ENCODE results near the gene PIK3R1. TPM values are rescaled to one million over a fixed set of nuclear protein-coding genes. Genes with fewer than 3 reads are reported as not detected.

The PIK3R1 gene
- total RNA-seq, 1 experiment from 2014 or later: 15.0 TPM

DNA sequence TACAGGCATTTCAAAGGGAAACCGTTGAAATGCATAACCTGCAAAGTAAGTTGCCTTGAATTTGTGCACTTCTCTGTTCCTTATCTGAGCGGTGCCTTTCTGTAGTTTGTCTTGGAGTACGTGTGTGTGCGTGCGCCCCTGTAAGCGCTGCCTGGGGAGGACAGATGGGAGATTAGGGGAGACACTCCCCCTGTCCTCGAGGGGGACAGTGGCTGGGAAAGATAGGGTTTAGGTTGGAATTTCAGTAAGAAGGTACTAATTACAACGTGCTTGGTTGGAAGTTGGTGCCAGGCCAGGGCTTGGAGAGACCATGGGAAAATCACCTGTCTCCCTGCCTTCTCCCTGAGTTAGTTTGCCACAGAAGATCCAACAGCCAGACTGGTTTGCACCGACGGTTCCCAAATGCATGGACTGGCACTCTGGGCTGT is 73.2 kb downstream of the PIK3R1 start:
- peak; percentile 34 for DNase-seq
- H3K4me3 ChIP-seq (ENCODE audit: insufficient read depth, low read depth, low read length): peak overlapping the region; percentile 32
- no peaks in the 10 kb centered on the region for H3K36me3 ChIP-seq (replicated peaks; ENCODE audit: control insufficient read depth, insufficient read depth, low read length)
- no peaks in the 10 kb centered on the region for H3K27me3 ChIP-seq (ENCODE audit: control insufficient read depth, insufficient read depth, low read length)

DNA sequence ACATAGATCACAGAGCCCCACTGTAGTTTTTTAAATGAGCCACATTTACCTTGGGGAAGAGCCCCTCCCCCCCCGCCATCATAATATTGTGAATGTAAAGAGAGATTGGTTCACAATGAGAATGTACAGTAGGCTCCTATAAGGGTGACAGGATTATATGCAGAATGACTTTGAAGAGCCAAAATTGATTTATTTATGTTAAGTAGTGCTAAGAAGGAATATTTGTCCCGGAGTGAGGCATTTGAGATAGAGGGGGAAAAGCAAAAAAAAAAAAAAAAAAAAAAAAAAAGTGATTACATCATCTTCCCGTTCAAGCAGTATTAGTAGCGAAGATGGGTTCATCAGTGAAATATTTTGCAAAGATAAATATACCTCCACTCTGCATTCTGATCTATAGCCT is 73.9 kb downstream of the PIK3R1 start:
- no peaks in the 10 kb centered on the region for H3K36me3 ChIP-seq (replicated peaks; ENCODE audit: control insufficient read depth, insufficient read depth, low read length)
- DNase-seq: no peak
- no peaks in the 10 kb centered on the region for H3K27me3 ChIP-seq (ENCODE audit: control insufficient read depth, insufficient read depth, low read length)
- no peak overlapping the region for H3K4me3 ChIP-seq (ENCODE audit: insufficient read depth, low read depth, low read length)

DNA sequence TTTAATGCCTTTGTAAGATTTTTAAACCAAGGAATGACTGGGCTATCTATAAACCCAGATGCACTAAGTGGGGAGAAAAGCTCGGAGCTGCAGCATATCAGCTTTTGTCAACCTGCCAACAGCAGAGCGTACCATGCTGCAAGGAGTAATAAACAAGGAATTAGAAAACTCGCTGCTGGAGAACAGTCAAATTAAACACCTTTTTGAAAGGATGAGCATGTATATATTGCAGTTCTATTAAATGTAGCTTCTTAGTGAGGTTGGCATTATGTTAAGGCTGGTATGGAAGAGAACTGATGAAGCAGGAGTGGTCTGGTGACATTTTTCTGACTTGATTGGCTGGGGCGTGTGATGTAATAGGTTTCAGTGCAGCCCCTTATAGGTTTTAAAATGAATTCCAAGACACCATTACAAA is 74.7 kb downstream of the PIK3R1 start:
- no peak for DNase-seq
- H3K4me3 ChIP-seq (ENCODE audit: insufficient read depth, low read depth, low read length): no peak overlapping the region
- H3K27me3 ChIP-seq (ENCODE audit: control insufficient read depth, insufficient read depth, low read length): no peaks in the 10 kb centered on the region
- H3K36me3 ChIP-seq (replicated peaks; ENCODE audit: control insufficient read depth, insufficient read depth, low read length): no peaks in the 10 kb centered on the region; the same call in 1 of the 2 replicates

DNA sequence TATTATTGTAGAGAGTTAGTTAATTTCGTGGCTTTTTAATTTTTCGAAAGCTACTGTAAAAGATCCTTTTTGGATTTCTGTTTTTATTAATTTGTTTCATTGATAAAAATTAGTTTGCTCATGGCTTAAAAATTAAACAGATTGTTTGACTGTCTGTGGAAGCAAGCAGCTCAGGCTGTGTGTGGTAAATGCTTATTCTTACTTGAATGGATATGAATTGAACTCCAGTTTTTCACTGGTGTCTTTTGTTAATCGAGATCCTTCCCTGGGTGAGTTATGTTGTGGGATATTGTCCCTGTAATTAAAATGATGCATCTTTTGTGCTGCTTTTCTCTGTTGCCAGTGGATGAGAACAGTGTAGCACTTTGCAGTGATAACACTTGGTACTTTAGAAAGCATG is 75.3 kb downstream of the PIK3R1 start:
- no peak overlapping the region for H3K4me3 ChIP-seq (ENCODE audit: insufficient read depth, low read depth, low read length)
- no peak for DNase-seq
- H3K36me3 ChIP-seq (replicated peaks; ENCODE audit: control insufficient read depth, insufficient read depth, low read length): peaks cover under 1% of the 10 kb centered on the region
- H3K27me3 ChIP-seq (ENCODE audit: control insufficient read depth, insufficient read depth, low read length): no peaks in the 10 kb centered on the region

DNA sequence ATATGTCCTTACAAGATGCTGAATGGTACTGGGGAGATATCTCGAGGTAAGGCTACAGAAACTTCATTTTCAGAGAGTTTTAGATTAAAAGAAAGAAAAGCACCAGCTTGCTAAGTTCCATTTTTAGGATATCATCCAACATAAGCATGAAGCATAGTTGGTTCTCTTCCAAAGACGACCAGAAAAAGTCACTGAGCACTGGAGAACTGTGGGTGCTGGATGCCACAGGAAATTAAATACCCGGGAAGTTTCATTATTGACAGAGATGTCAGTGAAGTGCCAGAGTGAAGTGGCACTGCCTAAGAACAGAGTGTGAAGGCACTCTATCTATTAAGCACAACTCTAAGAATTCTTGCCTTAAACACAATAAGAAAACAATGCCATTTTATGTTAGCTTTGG is 76.8 kb downstream of the PIK3R1 start:
- Histone ChIP-seq H3K36me3 (replicated peaks; ENCODE audit: control insufficient read depth, insufficient read depth, low read length) (peaks cover 6% of the 10 kb centered on the region), H3K4me3 (ENCODE audit: insufficient read depth, low read depth, low read length) (no peak overlapping the region), H3K27me3 (ENCODE audit: control insufficient read depth, insufficient read depth, low read length) (no peaks in the 10 kb centered on the region)
- DNase-seq: no peak

DNA sequence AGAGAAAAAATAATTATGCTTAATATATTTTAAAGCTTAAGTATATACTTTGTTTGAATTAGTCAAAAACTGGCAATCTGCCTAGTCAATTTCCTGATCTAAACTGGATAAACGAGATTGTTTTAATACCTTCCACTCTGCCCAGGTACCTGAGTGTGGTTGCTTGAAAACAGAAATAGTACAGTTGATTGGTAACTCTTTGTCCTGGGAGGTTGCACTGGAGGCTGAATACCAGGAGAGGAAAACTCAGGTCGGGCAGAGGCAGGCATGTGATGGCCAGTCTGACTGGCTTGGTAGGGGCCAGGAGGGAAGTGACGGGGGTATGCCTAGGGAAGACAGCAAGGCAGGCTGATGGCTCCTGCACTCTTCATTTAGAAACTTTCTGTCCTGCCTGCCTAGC is 80.2 kb downstream of the PIK3R1 start:
- no peaks in the 10 kb centered on the region for H3K27me3 ChIP-seq (ENCODE audit: control insufficient read depth, insufficient read depth, low read length)
- H3K36me3 ChIP-seq (replicated peaks; ENCODE audit: control insufficient read depth, insufficient read depth, low read length): peaks cover 8% of the 10 kb centered on the region
- DNase-seq: no peak
- no peak overlapping the region for H3K4me3 ChIP-seq (ENCODE audit: insufficient read depth, low read depth, low read length)

DNA sequence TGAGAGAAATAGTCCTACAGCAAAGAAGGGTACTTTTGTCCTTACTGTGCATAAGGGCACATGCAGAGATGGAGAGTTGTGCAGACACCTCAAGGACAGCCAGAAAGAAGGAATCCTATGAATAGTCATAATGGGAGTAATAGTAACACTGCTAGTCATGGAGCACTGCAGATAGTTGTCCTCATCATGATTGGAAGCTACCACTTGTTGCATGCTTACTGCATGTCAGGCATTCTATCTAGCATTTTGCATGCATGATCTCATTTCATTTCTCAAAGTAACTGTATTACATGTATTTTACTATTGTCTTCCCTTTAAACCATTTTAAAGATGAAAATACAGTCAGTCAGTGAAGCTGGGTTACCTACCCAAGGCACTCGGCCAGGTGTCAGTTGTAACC is 81.3 kb downstream of the PIK3R1 start:
- H3K4me3 ChIP-seq (ENCODE audit: insufficient read depth, low read depth, low read length): no peak overlapping the region
- H3K36me3 ChIP-seq (replicated peaks; ENCODE audit: control insufficient read depth, insufficient read depth, low read length): peaks cover 8% of the 10 kb centered on the region
- no peak for DNase-seq

DNA sequence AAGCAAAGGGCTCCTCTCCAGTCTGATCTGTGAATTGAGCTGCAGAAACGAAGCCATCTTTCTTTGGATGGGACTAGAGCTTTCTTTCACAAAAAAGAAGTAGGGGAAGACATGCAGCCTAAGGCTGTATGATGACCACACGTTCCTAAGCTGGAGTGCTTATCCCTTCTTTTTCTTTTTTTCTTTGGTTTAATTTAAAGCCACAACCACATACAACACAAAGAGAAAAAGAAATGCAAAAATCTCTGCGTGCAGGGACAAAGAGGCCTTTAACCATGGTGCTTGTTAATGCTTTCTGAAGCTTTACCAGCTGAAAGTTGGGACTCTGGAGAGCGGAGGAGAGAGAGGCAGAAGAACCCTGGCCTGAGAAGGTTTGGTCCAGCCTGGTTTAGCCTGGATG is 82.1 kb downstream of the PIK3R1 start:
- Histone ChIP-seq H3K27me3 (ENCODE audit: control insufficient read depth, insufficient read depth, low read length) (no peaks in the 10 kb centered on the region), H3K36me3 (replicated peaks; ENCODE audit: control insufficient read depth, insufficient read depth, low read length) (peaks cover 8% of the 10 kb centered on the region), H3K4me3 (ENCODE audit: insufficient read depth, low read depth, low read length) (no peak overlapping the region)
- DNase-seq: no peak

More for the DNA sequence above, 81.3 kb downstream of the PIK3R1 start:
- no peaks in the 10 kb centered on the region for H3K27me3 ChIP-seq (ENCODE audit: control insufficient read depth, insufficient read depth, low read length)

DNA sequence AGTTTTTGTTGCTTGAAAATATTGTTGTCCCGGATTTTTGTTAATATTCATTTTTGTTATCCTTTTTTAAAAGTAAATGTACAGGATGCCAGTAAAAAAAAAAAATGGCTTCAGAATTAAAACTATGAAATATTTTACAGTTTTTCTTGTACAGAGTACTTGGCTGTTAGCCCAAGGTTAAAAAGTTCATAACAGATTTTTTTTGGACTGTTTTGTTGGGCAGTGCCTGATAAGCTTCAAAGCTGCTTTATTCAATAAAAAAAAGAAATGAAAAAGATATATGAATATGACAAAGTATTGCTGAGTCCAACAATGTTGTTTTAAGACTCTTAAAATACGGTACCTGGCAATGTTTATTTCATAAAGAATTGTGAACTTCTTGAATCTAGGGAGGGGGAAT is 82.9 kb downstream of the PIK3R1 start:
- Histone ChIP-seq H3K36me3 (replicated peaks; ENCODE audit: control insufficient read depth, insufficient read depth, low read length) (peaks cover 8% of the 10 kb centered on the region), H3K27me3 (ENCODE audit: control insufficient read depth, insufficient read depth, low read length) (no peaks in the 10 kb centered on the region), H3K4me3 (ENCODE audit: insufficient read depth, low read depth, low read length) (no peak overlapping the region)
- DNase-seq: no peak

DNA sequence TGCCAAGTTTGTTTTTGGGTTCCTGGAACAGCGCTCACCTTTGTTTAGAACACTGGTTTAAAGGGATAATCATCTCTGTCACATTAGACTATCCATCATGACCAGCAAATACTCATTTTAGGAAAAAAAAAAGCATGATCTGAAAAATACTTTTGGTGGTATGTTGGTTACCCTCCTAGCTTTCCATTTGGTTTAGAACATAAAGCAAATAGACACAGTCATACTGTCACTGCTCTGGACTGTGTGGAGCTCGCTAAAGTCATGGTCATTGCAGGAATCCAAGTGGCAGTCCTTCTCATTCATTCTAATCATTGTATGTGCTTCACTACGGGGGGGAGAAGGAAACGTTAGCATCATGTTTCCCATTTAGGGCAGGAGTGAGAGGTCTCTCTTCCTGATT is 83.5 kb downstream of the PIK3R1 start:
- Histone ChIP-seq H3K27me3 (ENCODE audit: control insufficient read depth, insufficient read depth, low read length) (no peaks in the 10 kb centered on the region), H3K36me3 (replicated peaks; ENCODE audit: control insufficient read depth, insufficient read depth, low read length) (peaks cover 8% of the 10 kb centered on the region), H3K4me3 (ENCODE audit: insufficient read depth, low read depth, low read length) (no peak overlapping the region)
- DNase-seq: no peak

DNA sequence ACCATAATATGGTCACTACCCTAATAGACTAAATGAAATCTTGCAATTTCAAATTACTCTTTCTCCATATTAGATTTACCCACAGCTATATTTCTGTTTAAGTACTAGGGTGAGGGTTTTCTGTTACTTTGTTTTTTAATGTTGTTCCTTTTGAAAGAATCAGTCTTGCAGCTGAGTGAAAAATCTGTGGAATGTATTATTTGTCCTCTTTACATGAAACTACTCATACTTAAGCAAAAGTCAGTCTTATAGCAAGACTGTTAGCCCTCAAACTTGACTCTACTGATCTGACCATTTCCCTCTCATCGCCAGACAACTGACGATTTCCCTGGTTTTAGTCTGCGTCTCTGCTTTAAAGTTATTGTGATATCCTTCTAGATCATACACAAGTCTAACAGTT is 84.0 kb downstream of the PIK3R1 start:
- Histone ChIP-seq H3K4me3 (ENCODE audit: insufficient read depth, low read depth, low read length) (no peak overlapping the region), H3K36me3 (replicated peaks; ENCODE audit: control insufficient read depth, insufficient read depth, low read length) (peaks cover 8% of the 10 kb centered on the region), H3K27me3 (ENCODE audit: control insufficient read depth, insufficient read depth, low read length) (no peaks in the 10 kb centered on the region)
- no peak for DNase-seq

DNA sequence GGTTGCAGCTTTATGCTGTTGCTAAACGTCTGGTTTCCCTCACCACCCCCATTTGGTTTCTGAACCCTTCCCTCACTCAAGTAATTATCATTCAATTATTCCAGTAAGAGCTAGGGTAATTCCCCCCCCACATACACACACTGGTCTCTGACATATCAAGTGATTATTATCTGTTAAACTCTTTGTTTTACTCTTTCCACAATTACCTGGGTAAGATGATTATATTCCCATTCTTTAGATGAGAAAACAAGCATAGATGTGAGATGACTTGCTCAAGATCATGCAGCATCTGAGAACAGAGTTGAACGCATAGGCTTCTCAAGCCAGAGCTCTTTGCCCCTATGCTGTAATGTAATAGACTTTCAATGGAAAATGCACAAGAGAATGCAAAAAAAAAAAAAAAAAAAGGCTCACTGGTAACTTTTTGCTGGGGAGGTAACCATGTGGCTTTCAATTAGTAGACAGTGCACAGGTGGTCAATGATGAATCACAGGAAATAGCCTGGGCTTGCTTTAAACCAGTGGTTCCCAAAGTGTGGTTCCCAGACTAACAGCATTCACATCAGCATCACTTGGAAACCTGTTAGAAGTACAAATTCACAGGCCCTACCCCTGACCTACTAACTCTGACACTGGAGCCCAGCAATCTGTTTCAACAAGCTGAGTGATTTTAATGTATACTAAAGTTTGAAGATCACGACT is 87.6 kb downstream of the PIK3R1 start:
- H3K27me3 ChIP-seq (ENCODE audit: control insufficient read depth, insufficient read depth, low read length): no peaks in the 10 kb centered on the region
- H3K36me3 ChIP-seq (replicated peaks; ENCODE audit: control insufficient read depth, insufficient read depth, low read length): no peaks in the 10 kb centered on the region
- H3K4me3 ChIP-seq (ENCODE audit: insufficient read depth, low read depth, low read length): no peak overlapping the region
- DNase-seq: no peak

DNA sequence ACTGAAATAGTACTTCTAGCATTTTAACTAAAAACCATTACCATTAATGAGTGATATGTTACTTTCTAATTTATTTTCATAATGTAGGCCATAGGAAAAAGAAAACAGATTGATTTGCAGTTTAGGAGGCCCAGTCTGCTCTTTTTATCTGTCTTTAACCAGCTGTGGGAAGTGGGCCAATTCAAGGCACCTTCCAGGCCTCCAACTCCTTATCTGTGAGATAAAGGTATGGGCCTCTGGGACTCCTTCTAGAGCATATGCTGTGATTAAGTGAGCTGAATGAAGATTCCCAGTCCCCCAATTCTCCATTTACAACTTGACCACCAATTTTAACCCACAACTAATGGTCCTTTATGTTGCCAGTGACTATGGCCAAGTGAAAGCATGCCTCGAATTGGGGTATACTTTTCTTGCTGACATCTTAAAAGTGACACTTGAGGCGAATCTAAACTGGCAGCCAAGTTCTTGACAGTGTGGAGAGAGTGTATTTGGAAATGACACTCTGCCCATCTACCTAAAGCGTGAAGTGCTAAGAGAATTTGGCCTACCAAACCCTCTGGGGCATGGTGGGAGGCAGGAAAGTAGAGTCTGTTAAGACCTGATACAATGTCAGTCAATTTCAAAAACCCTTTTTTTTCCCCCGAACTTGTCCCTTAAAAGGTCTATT is 88.3 kb downstream of the PIK3R1 start:
- DNase-seq: no peak

DNA sequence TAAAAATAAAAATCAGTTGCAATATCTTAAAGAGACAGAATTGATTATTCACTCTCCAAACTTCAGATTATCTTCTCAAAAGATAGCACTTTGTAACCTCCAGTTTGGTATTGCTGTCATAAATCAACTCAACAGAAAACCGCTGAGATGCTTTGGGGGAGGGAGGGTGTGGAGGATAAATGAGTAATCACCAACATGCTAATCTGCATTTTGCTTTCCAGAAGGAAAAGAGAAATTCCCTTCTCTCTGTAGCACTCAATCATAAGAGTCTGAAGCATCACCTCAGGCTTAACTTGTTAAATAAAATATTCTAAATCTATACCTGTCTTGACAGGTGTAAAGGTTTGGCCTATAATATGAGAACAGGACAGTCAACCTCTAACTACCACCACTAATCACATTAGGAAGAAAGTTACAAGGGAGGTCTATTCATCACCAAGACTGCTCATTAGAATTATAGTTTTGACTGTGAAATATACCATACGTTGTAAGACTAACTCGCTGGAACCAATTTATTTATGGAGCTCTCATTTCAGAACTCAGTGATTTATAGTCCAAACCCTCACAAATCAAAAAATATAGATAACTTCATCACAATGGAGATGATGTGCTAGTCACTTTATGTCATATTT is 89.0 kb downstream of the PIK3R1 start:
- Histone ChIP-seq H3K36me3 (replicated peaks; ENCODE audit: control insufficient read depth, insufficient read depth, low read length) (no peaks in the 10 kb centered on the region), H3K4me3 (ENCODE audit: insufficient read depth, low read depth, low read length) (no peak overlapping the region), H3K27me3 (ENCODE audit: control insufficient read depth, insufficient read depth, low read length) (no peaks in the 10 kb centered on the region)
- no peak for DNase-seq

More for the DNA sequence above, 88.3 kb downstream of the PIK3R1 start:
- Histone ChIP-seq H3K27me3 (ENCODE audit: control insufficient read depth, insufficient read depth, low read length) (no peaks in the 10 kb centered on the region), H3K4me3 (ENCODE audit: insufficient read depth, low read depth, low read length) (no peak overlapping the region), H3K36me3 (replicated peaks; ENCODE audit: control insufficient read depth, insufficient read depth, low read length) (no peaks in the 10 kb centered on the region)

DNA sequence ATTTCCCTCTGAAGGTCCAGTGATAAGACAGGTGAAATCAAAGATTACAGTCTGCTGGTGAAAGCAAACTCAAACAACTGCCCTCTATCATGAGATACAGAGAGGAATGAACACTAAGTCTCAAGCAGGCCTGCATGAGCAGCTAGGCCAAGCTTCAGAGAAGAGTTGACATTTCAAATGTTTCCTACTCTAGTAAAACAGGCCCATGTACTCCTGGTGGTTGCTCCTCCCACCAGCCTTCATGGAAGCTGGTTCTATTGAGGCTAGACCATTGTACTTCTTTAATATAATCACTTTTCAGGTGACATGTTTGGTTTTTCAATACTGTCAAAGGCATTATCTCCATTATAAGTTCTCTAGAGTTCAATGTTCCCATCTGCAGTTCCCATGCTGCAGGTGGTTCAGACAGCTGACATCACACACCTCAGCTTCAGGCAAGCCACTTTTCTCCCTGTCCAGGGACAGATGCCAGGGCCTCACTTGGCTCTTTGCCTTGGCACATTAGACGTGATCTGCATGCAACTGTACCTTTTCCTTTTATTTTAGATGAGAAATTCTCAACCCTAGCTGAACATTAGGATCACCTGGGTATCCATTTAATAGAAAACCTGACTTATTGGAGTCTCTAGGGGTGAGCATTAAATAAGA is 89.8 kb downstream of the PIK3R1 start:
- DNase-seq: no peak
- Histone ChIP-seq H3K27me3 (ENCODE audit: control insufficient read depth, insufficient read depth, low read length) (no peaks in the 10 kb centered on the region), H3K36me3 (replicated peaks; ENCODE audit: control insufficient read depth, insufficient read depth, low read length) (no peaks in the 10 kb centered on the region), H3K4me3 (ENCODE audit: insufficient read depth, low read depth, low read length) (no peak overlapping the region)

All from H7 (cell line).